Cardiac fibroblast (primary cell): ENCODE results near the gene ABCD2.
"Not testable (repeated sequence)": the region's sequence is repeated elsewhere in the genome, so short reads cannot be mapped to it uniquely, and the experiment has no call there.

Experiments
- DNase-seq, 2 donors: peaks; one replicate each; pipeline versions ENCODE4 v3.0.0 to v3.0.0-alpha.2; 2010; ENCODE audit warnings: low read depth in 2 of 2
- H3K4me3 ChIP-seq, 2 donors: replicated peaks in 1 of 2; 1 replicate in 1 of 2; 2 replicates in 1 of 2; pipeline ENCODE4 v1.5.1; 2011; ENCODE audit warnings: low read depth in 2 of 2, low read length in 2 of 2, mild to moderate bottlenecking in 2 of 2, moderate library complexity in 1 of 2
- CTCF ChIP-seq: IDR thresholded peaks from one replicate; pipeline ENCODE4 v1.5.1; 2011; ENCODE audit warnings: low read depth, mild to moderate bottlenecking, low read length, inconsistent platforms

ABCD2 gene

GRCh38 chr12:39526974-39527373 is 92.6 kb downstream of the ABCD2 start:
- DNase-seq = no peak
- no peak overlapping the region for H3K4me3 ChIP-seq
- no peak for TF ChIP-seq CTCF

GRCh38 chr12:39522167-39522566 is 97.4 kb downstream of the ABCD2 start:
- DNase-seq, H3K4me3 ChIP-seq: not testable (repeated sequence)

- TF ChIP-seq CTCF = no peak
These were observed 109.6 kb downstream of the ABCD2 start for GRCh38 chr12:39510001-39510400.

GRCh38 chr12:39505554-39505953 is 114.0 kb downstream of the ABCD2 start:
- TF ChIP-seq CTCF = no peak
- no peak for DNase-seq
- H3K4me3 ChIP-seq = no peak overlapping the region

More at GRCh38 chr12:39510001-39510400, 109.6 kb downstream of the ABCD2 start:
- H3K4me3 ChIP-seq = no peak overlapping the region
- no peak for DNase-seq

GRCh38 chr12:39505023-39505422 is 114.6 kb downstream of the ABCD2 start:
- no peak for TF ChIP-seq CTCF
- DNase-seq = peak in 1 of 2 donors; percentile 15
- H3K4me3 ChIP-seq = no peak overlapping the region

GRCh38 chr12:39503439-39503838 is 116.2 kb downstream of the ABCD2 start:
- peak; percentile 65 for TF ChIP-seq CTCF
- H3K4me3 ChIP-seq = no peak overlapping the region
- peak; percentile 59 to 86 for DNase-seq

- H3K4me3 ChIP-seq = no peak overlapping the region
- DNase-seq = peak in 1 of 2 donors; percentile 3
- no peak for TF ChIP-seq CTCF
These were observed 116.9 kb downstream of the ABCD2 start for GRCh38 chr12:39502726-39503125.
